Stimulated activated CD8-positive, alpha-beta memory T cell treated with anti-CD3 and anti-CD28 coated beads, Interleukin-2, amount 100 ng/mL, for 1 hour (primary cell): ENCODE measurements around the gene TMEM129.
"Not testable (repeated sequence)": the region's sequence is repeated elsewhere in the genome, so short reads cannot be mapped to it uniquely, and the experiment has no call there.

Experiments
- DNase-seq, 2 donors: peaks; one replicate each; pipeline ENCODE4 v3.0.0-alpha.2; 2020; ENCODE audit warnings: low read depth in 2 of 2

The TMEM129 gene

GRCh38 chr4:1695913-1696312 lies 25.2 kb downstream of the TMEM129 start:
- DNase-seq, result no peak

- DNase-seq, result peak; percentile 52 to 66
Observed at GRCh38 chr4:1693131-1693896, 27.8 kb downstream of the TMEM129 start.

GRCh38 chr4:1691737-1692373 lies 29.3 kb downstream of the TMEM129 start:
- DNase-seq, result no peak

GRCh38 chr4:1690698-1691097 lies 30.4 kb downstream of the TMEM129 start:
- DNase-seq, result no peak

- DNase-seq, result no peak
Observed at GRCh38 chr4:1686440-1687036, 34.6 kb downstream of the TMEM129 start.

GRCh38 chr4:1685235-1686150 lies 35.6 kb downstream of the TMEM129 start:
- DNase-seq, result no peak

- peak; percentile 83 to 90 for DNase-seq
Observed at GRCh38 chr4:1684506-1685234, 36.5 kb downstream of the TMEM129 start.

GRCh38 chr4:1683736-1684505 lies 37.2 kb downstream of the TMEM129 start, which contains the start of gene FAM53A:
FAM53A (minus strand) TSS chr4:1684313; CDS start chr4:1668741, 15,572 bp downstream.
- DNase-seq, result no peak

GRCh38 chr4:1683261-1683735 lies 37.8 kb downstream of the TMEM129 start:
- DNase-seq, result no peak

- DNase-seq, result no peak
Observed at GRCh38 chr4:1682860-1683259, 38.3 kb downstream of the TMEM129 start.

- DNase-seq, result no peak
Observed at GRCh38 chr4:1678244-1678643, 42.9 kb downstream of the TMEM129 start.

- DNase-seq, result no peak
Observed at GRCh38 chr4:1676605-1677525, 44.3 kb downstream of the TMEM129 start.

- no peak for DNase-seq
Observed at GRCh38 chr4:1675802-1676137, 45.4 kb downstream of the TMEM129 start.

- no peak for DNase-seq
Observed at GRCh38 chr4:1675136-1675801, 45.9 kb downstream of the TMEM129 start.

GRCh38 chr4:1674682-1675081 lies 46.4 kb downstream of the TMEM129 start:
- DNase-seq, result no peak

- DNase-seq, result no peak
Observed at GRCh38 chr4:1673671-1674070, 47.5 kb downstream of the TMEM129 start.

- DNase-seq, result not testable (repeated sequence)
Observed at GRCh38 chr4:1671011-1671410, 50.1 kb downstream of the TMEM129 start.

GRCh38 chr4:1670279-1670678 lies 50.8 kb downstream of the TMEM129 start:
- DNase-seq, result no peak

- DNase-seq, result no peak
Observed at GRCh38 chr4:1669850-1670249, 51.3 kb downstream of the TMEM129 start.
